ENCODE measurements around the gene HES7. TPM values are rescaled to one million over a fixed set of nuclear protein-coding genes. Genes with fewer than 3 reads are reported as not detected.
"Not testable (repeated sequence)": the region's sequence is repeated elsewhere in the genome, so short reads cannot be mapped to it uniquely, and the experiment has no call there.

The HES7 gene
- total RNA-seq, 1 experiment from 2014 or later, result 0.28 TPM

DNA sequence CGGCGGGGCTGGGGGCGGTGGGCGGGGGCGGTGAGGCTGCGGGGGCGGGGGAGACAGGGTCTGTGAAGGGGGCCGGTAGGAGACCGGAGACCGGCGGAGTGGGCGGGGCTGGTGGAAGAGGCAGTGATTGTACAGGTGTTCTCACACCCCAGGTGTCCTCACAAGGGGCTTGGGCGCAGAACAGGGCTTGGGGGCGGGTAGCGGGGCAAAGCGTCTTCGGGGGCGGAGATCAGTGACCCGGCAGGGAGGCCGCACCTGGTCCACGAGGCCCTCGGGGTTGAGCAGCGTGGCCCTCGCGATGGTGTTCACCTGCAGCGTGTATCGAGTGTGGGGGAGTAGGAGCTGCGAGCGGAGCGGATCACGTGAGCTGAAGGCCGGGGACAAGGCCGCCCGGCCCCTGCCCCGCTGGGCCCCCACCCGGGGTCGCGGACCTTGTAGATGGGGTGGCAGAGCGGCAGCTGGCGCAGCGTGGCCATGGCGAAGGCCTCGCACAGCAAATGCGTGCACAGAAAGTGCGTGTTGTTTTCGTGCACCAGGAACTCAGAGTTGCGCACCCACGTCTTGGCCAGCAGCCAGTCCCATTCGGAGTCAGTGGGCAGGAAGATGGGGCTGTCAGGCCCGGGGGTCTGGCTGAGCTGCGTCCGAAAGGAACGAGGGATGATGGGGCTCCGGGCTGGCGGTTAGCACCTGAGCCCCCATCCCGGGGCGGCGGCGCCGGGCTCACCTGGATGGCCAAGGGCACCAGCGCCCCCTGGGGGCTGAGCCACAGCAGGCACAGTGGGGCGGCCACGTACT lies 14.0 kb downstream of the HES7 start:
- Mint-ChIP-seq H3K4me3 (ENCODE audit: low read depth, unreplicated experiment) (peak overlapping the region; percentile 46), H3K9me3 (ENCODE audit: low read depth, unreplicated experiment) (no peaks in the 10 kb centered on the region)
- intact Hi-C loops (cut with micrococcal nuclease; ENCODE audit: unreplicated experiment), result no loop called here

DNA sequence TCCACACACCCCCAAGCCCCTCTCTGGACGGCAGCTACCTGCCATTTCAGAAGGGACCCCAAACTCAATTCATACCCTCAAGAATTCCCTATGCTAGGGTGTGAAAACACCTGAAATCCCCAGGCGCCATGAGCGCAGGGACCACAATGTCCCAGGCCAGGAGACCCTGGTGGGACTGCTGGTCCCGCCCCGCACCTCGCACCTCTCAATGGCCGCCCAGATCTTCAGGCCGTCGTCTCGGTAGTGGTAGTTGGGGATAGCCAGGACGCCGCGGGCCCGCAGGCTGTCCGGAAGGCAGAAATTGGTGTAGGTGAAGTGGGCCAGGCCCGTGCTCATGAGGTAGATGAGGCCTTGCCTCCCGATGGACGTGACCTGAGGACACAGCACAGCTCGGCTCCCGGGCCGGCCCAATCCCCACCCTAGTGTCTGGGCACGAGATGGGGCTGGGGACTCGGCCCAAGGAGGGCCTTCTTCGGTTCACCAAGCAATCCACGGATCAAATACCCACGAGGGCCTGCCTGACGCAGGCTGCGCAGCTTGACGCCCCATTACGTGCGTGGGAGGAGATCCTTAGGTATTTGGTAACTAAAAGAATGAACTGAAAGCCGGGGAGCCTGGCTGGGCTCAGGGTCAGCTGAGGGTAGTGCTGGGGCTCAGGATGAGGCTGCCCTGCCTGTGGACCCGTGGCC lies 14.8 kb downstream of the HES7 start:
- Mint-ChIP-seq H3K36me3 (ENCODE audit: insufficient read depth, unreplicated experiment) (peaks cover 4% of the 10 kb centered on the region), H3K27ac (ENCODE audit: unreplicated experiment) (no peak overlapping the region), H3K4me3 (ENCODE audit: low read depth, unreplicated experiment) (peak overlapping the region; percentile 46), H3K4me1 (ENCODE audit: low read depth, unreplicated experiment) (peaks cover 24% of the 10 kb centered on the region), H3K9me3 (ENCODE audit: low read depth, unreplicated experiment) (no peaks in the 10 kb centered on the region), H3K27me3 (ENCODE audit: unreplicated experiment) (peaks cover 34% of the 10 kb centered on the region)
- CTCF ChIA-PET, result interaction anchor here (0.8 to 2.0 kb wide), 6 partner anchors 11 to 49 kb away, joined by 4 to 11 read pairs (median 4); no protein-coding TSS in a partner anchor
- BruUV-seq (replicated peaks), result no TSS peak
- intact Hi-C loops (cut with micrococcal nuclease; ENCODE audit: unreplicated experiment), result no loop called here
- DNase-seq, result no peak
- TF ChIP-seq, protein P1, sequence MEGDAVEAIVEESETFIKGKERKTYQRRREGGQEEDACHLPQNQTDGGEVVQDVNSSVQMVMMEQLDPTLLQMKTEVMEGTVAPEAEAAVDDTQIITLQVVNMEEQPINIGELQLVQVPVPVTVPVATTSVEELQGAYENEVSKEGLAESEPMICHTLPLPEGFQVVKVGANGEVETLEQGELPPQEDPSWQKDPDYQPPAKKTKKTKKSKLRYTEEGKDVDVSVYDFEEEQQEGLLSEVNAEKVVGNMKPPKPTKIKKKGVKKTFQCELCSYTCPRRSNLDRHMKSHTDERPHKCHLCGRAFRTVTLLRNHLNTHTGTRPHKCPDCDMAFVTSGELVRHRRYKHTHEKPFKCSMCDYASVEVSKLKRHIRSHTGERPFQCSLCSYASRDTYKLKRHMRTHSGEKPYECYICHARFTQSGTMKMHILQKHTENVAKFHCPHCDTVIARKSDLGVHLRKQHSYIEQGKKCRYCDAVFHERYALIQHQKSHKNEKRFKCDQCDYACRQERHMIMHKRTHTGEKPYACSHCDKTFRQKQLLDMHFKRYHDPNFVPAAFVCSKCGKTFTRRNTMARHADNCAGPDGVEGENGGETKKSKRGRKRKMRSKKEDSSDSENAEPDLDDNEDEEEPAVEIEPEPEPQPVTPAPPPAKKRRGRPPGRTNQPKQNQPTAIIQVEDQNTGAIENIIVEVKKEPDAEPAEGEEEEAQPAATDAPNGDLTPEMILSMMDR (IDR thresholded peaks at IDR 0.05; ENCODE audit: unreplicated experiment), result no peak

More for the DNA sequence above, 14.0 kb downstream of the HES7 start:
- Mint-ChIP-seq H3K27ac (ENCODE audit: unreplicated experiment) (no peak overlapping the region), H3K4me1 (ENCODE audit: low read depth, unreplicated experiment) (peaks cover 24% of the 10 kb centered on the region), H3K36me3 (ENCODE audit: insufficient read depth, unreplicated experiment) (peaks cover 4% of the 10 kb centered on the region), H3K27me3 (ENCODE audit: unreplicated experiment) (peaks cover 42% of the 10 kb centered on the region)
- TF ChIP-seq, protein P1 (IDR thresholded peaks at IDR 0.05; ENCODE audit: unreplicated experiment), result peak; percentile 76
- CTCF ChIA-PET, result interaction anchor here (1.1 to 2.0 kb wide), 5 partner anchors 10 to 50 kb away, joined by 3 to 11 read pairs (median 4); no protein-coding TSS in a partner anchor
- no TSS peak for BruUV-seq (replicated peaks)
- DNase-seq, result peak; percentile 82

DNA sequence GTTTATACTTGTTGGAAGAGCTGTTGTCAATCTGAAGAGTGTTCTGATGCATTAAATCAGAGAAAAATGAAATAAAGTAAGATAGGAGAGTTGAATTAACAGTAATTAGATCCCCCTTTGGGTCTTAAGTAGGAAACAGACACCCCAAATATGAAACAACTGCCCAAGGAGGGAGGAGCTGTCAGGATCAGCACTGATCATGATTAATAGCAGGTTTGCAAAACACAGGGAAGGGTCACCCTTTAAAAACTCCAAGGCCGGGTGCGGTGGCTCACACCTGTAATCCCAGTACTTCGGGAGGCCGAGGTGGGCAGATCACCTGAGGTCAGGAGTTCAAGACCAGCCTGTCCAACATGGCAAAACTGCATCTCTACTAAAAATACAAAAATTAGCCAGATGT lies 16.9 kb downstream of the HES7 start:
- intact Hi-C loops (cut with micrococcal nuclease; ENCODE audit: unreplicated experiment); H3K27ac Mint-ChIP-seq (ENCODE audit: unreplicated experiment); DNase-seq; H3K36me3 Mint-ChIP-seq (ENCODE audit: insufficient read depth, unreplicated experiment); CTCF ChIA-PET; H3K9me3 Mint-ChIP-seq (ENCODE audit: low read depth, unreplicated experiment); BruUV-seq (replicated peaks); H3K4me3 Mint-ChIP-seq (ENCODE audit: low read depth, unreplicated experiment): not testable (repeated sequence)
- peaks cover 14% of the 10 kb centered on the region for H3K27me3 Mint-ChIP-seq (ENCODE audit: unreplicated experiment)
- peaks cover 31% of the 10 kb centered on the region for H3K4me1 Mint-ChIP-seq (ENCODE audit: low read depth, unreplicated experiment)

DNA sequence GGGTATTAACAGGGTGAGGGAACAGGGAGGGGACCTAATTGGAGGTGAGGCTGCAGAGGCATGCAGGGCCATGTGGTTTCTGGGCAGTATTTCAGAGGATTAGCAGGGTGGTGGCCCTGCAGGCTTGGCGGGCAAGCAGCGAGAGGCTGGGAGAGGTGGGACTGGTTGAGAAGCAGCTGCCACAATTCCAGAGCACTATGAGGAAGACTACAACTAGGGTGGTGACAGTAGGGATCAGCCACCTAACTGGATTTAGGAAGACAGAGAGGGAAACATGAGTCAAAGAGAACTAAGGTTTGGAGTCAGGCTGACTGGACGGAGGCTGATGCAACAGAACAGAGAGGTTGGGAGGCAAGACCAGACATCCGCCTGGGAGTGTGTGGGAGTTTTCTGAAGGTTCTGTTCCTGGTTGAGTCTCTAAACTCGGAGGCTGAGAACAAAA lies 17.9 kb downstream of the HES7 start:
- peak overlapping the region; percentile 62 for H3K27ac Mint-ChIP-seq (ENCODE audit: unreplicated experiment)
- CTCF ChIA-PET, result no interaction called here
- H3K27me3 Mint-ChIP-seq (ENCODE audit: unreplicated experiment), result peaks cover 4% of the 10 kb centered on the region
- no peaks in the 10 kb centered on the region for H3K9me3 Mint-ChIP-seq (ENCODE audit: low read depth, unreplicated experiment)
- H3K4me3 Mint-ChIP-seq (ENCODE audit: low read depth, unreplicated experiment), result no peak overlapping the region
- TF ChIP-seq, protein P1 (IDR thresholded peaks at IDR 0.05; ENCODE audit: unreplicated experiment), result no peak
- no TSS peak for BruUV-seq (replicated peaks)
- H3K36me3 Mint-ChIP-seq (ENCODE audit: insufficient read depth, unreplicated experiment), result no peaks in the 10 kb centered on the region
- intact Hi-C loops (cut with micrococcal nuclease; ENCODE audit: unreplicated experiment), result no loop called here
- DNase-seq, result no peak
- peaks cover 31% of the 10 kb centered on the region for H3K4me1 Mint-ChIP-seq (ENCODE audit: low read depth, unreplicated experiment)

Data from Calu3 (cell line).